HCT116 (cell line): Measurements from ENCODE around the gene HOXC13. TPM values are rescaled to one million over a fixed set of nuclear protein-coding genes. Genes with fewer than 3 reads are reported as not detected.

Experiments used
- ATAC-seq: fragments of 200-7000 bp; cut with Tn5 transposase; 2 replicates; pipeline ENCODE4 v1.9.1; 2020; ENCODE audit warnings: mild to moderate bottlenecking, moderate library complexity
- BruUV-seq: library from RNA; stranded (reverse); fragments of 400-500 nt; replicated peaks from 2 replicates; lab custom pipeline; 2021; lab: Mats Ljungman, UMichigan
- CTCF ChIA-PET: fragments of 300-600 bp; sonication (Branson Sonifier 250); formaldehyde crosslinking; loops from one replicate; lab custom pipeline; 2021; ENCODE audit warnings: antibody characterized with exemption; lab: Charles Lee
- POLR2A ChIA-PET: fragments of 300-600, 350-600 bp; sonication (Branson Sonifier 250); formaldehyde crosslinking; loops from one replicate; lab custom pipeline; 2021; ENCODE audit warnings: antibody characterized with exemption; lab: Charles Lee
- RAD21 ChIA-PET, 2 experiments: fragments of 300-600 bp; sonication (Branson Sonifier 250); formaldehyde crosslinking; loops; one replicate each; lab custom pipeline; 2023; ENCODE audit warnings: low total read pairs in 2 of 2; ENCODE audit not compliant: uncharacterized antibody in 2 of 2, unreplicated experiment in 2 of 2, low non-redundant PET in 1 of 2; lab: Charles Lee
- DNase-seq: peaks from one replicate; pipeline ENCODE4 v3.0.0-alpha.2; 2010; ENCODE audit warnings: low read depth, low spot score
- H2AFZ ChIP-seq: fragments of 200-600 bp; shearing (Covaris generic), sonication (generic); 2 replicates; pipeline ENCODE4 v1.6.1; 2017; ENCODE audit warnings: low read depth, mixed run types, mixed read lengths, antibody characterized with exemption, low read length; ENCODE audit not compliant: poor library complexity, severe bottlenecking
- H3K27ac ChIP-seq: 2 replicates; pipeline ENCODE4 v1.5.1; 2012; ENCODE audit warnings: low read depth, low read length
- H3K27me3 ChIP-seq: fragments of 200-600 bp; sonication (generic); 2 replicates; pipeline ENCODE4 v1.6.1; 2016; ENCODE audit warnings: mixed run types, low read length, mixed read lengths; ENCODE audit not compliant: insufficient read depth
- H3K36me3 ChIP-seq, 2 experiments: fragments of 200-500 bp in 1 of 2; fragments of 200-600 bp in 1 of 2; sonication (Bioruptor generic) in 1 of 2; sonication (generic) in 1 of 2; 2 replicates each; pipeline versions ENCODE4 v1.5.1 to v1.6.1; 2014 to 2016; ENCODE audit warnings: low read length in 2 of 2, inconsistent platforms in 1 of 2, mixed read lengths in 1 of 2, mixed run types in 1 of 2; ENCODE audit not compliant: insufficient read depth in 2 of 2, control insufficient read depth in 1 of 2
- H3K4me1 ChIP-seq, 2 experiments: fragments of 200-600 bp in 1 of 2; sonication (generic) in 1 of 2; 2 replicates each; pipeline versions ENCODE4 v1.5.1 to v1.6.1; 2012 to 2017; ENCODE audit warnings: low read length in 2 of 2, inconsistent platforms in 1 of 2, mild to moderate bottlenecking in 1 of 2, mixed read lengths in 1 of 2, mixed run types in 1 of 2, moderate library complexity in 1 of 2; ENCODE audit not compliant: insufficient read depth in 2 of 2, control insufficient read depth in 1 of 2
- H3K4me2 ChIP-seq: fragments of 200-600 bp; sonication (generic); 2 replicates; pipeline ENCODE4 v1.6.1; 2017; ENCODE audit warnings: mixed run types, low read length, mixed read lengths
- H3K4me3 ChIP-seq, 2 experiments: fragments of 200-600 bp in 1 of 2; sonication (generic) in 1 of 2; replicated peaks in 1 of 2; 2 replicates each; pipeline ENCODE4 v1.5.1; 2011 to 2016; ENCODE audit warnings: low read length in 2 of 2, control low read depth in 1 of 2, low read depth in 1 of 2, mild to moderate bottlenecking in 1 of 2, mixed read lengths in 1 of 2, mixed run types in 1 of 2
- H3K79me2 ChIP-seq: fragments of 200-600 bp; sonication (generic); 2 replicates; pipeline ENCODE4 v1.6.1; 2017; ENCODE audit warnings: mild to moderate bottlenecking, mixed run types, low read length, moderate library complexity, mixed read lengths; ENCODE audit not compliant: insufficient read depth
- H3K9ac ChIP-seq: fragments of 200-600 bp; sonication (generic); 2 replicates; pipeline ENCODE4 v1.6.1; 2016; ENCODE audit warnings: low read length, mixed read lengths
- H3K9me2 ChIP-seq: fragments of 200-600 bp; sonication (generic), shearing (Covaris generic); 2 replicates; pipeline ENCODE4 v1.6.1; 2017; ENCODE audit warnings: mixed run types, mild to moderate bottlenecking, moderate library complexity; ENCODE audit not compliant: insufficient read depth
- H3K9me3 ChIP-seq, 2 experiments: fragments of 200-500 bp in 1 of 2; fragments of 200-600 bp in 1 of 2; sonication (Bioruptor generic) in 1 of 2; sonication (generic) in 1 of 2; 2 replicates each; pipeline ENCODE4 v1.6.1; 2014 to 2017; ENCODE audit warnings: low read length in 2 of 2, mixed read lengths in 2 of 2, inconsistent platforms in 1 of 2, low read depth in 1 of 2, mild to moderate bottlenecking in 1 of 2, mixed run types in 1 of 2, moderate library complexity in 1 of 2; ENCODE audit not compliant: control insufficient read depth in 1 of 2, insufficient read depth in 1 of 2
- H4K20me1 ChIP-seq: fragments of 200-600 bp; sonication (generic), shearing (Covaris generic); 2 replicates; pipeline ENCODE4 v1.6.1; 2017; ENCODE audit warnings: mixed run types, mild to moderate bottlenecking, moderate library complexity; ENCODE audit not compliant: insufficient read depth
- CBX3 ChIP-seq: IDR thresholded peaks from 2 replicates; pipeline ENCODE4 v1.6.1; 2012; ENCODE audit warnings: low read depth
- CEBPB ChIP-seq: IDR thresholded peaks from 2 replicates; pipeline ENCODE4 v1.6.1; 2012; ENCODE audit warnings: low read depth
- EGR1 ChIP-seq: IDR thresholded peaks from 2 replicates; pipeline ENCODE4 v1.6.1; 2012; ENCODE audit warnings: low read depth
- ELF1 ChIP-seq: IDR thresholded peaks from 2 replicates; pipeline ENCODE4 v1.6.1; 2012; ENCODE audit warnings: low read depth, borderline replicate concordance
- EZH2 ChIP-seq: fragments of 200-600 bp; sonication (generic); IDR thresholded peaks from 2 replicates; pipeline ENCODE4 v1.6.1; 2017; ENCODE audit warnings: antibody characterized with exemption, mixed run types
- FOSL1 ChIP-seq: IDR thresholded peaks from 2 replicates; pipeline ENCODE4 v1.6.1; 2012; ENCODE audit warnings: low read depth
- POLR2A ChIP-seq: IDR thresholded peaks from 2 replicates; pipeline ENCODE4 v1.7.0; 2011; ENCODE audit warnings: borderline replicate concordance; ENCODE audit not compliant: insufficient read depth, insufficient read length; ENCODE audit errors: extremely low read depth
- POLR2AphosphoS5 ChIP-seq: IDR thresholded peaks from 2 replicates; pipeline ENCODE4 v1.6.1; 2011; ENCODE audit warnings: mild to moderate bottlenecking, low read depth, low read length, moderate library complexity
- RAD21 ChIP-seq: IDR thresholded peaks from 2 replicates; pipeline ENCODE4 v1.6.1; 2012; ENCODE audit warnings: low read depth, mild to moderate bottlenecking
- SP1 ChIP-seq: IDR thresholded peaks from 2 replicates; pipeline ENCODE4 v1.6.1; 2012; ENCODE audit warnings: low read depth
- SRF ChIP-seq: IDR thresholded peaks from 2 replicates; pipeline ENCODE4 v1.6.1; 2012; ENCODE audit warnings: low read depth
- TCF7L2 ChIP-seq: IDR thresholded peaks from 2 replicates; pipeline ENCODE4 v1.7.0; 2011; ENCODE audit warnings: borderline replicate concordance, inconsistent platforms; ENCODE audit not compliant: insufficient read depth, insufficient read length; ENCODE audit errors: extremely low read depth
- ZFX ChIP-seq: fragments of 450-650 bp; IDR thresholded peaks from 2 replicates; pipeline ENCODE4 v1.6.1; 2017
- intact Hi-C: fragments of 100-400 bp; cut with micrococcal nuclease; formaldehyde crosslinking; loops from 2 replicates; pipeline ENCODE4 v1.10.0; 2022
- total RNA-seq: library from RNA; stranded (reverse); gene quantifications from one replicate; pipeline ENCODE4 v1.2.1, GENCODE V29; 2021; ENCODE audit not compliant: unreplicated experiment
- TF ChIP-seq, protein P1 (sequence below), 3 experiments: fragments of 200-600 bp in 1 of 3; sonication (generic) in 1 of 3; IDR thresholded peaks in 2 of 3; conservative IDR thresholded peaks in 1 of 3; 2 replicates each; pipeline ENCODE4 v1.5.1; 2012 to 2017; ENCODE audit warnings: low read depth in 2 of 3, low read length in 2 of 3, antibody characterized with exemption in 1 of 3, borderline replicate concordance in 1 of 3, control low read depth in 1 of 3, mild to moderate bottlenecking in 1 of 3, mixed read lengths in 1 of 3, mixed run types in 1 of 3, moderate library complexity in 1 of 3; ENCODE audit not compliant: insufficient read depth in 1 of 3
- TF ChIP-seq, protein P2 (sequence below): IDR thresholded peaks from 2 replicates; pipeline ENCODE4 v1.6.1; 2011; ENCODE audit warnings: mild to moderate bottlenecking, low read length, moderate library complexity; ENCODE audit not compliant: insufficient replicate concordance; ENCODE audit errors: extremely low read depth

The HOXC13 gene
- total RNA-seq, 1 experiment from 2014 or later: 3.8 TPM

DNA sequence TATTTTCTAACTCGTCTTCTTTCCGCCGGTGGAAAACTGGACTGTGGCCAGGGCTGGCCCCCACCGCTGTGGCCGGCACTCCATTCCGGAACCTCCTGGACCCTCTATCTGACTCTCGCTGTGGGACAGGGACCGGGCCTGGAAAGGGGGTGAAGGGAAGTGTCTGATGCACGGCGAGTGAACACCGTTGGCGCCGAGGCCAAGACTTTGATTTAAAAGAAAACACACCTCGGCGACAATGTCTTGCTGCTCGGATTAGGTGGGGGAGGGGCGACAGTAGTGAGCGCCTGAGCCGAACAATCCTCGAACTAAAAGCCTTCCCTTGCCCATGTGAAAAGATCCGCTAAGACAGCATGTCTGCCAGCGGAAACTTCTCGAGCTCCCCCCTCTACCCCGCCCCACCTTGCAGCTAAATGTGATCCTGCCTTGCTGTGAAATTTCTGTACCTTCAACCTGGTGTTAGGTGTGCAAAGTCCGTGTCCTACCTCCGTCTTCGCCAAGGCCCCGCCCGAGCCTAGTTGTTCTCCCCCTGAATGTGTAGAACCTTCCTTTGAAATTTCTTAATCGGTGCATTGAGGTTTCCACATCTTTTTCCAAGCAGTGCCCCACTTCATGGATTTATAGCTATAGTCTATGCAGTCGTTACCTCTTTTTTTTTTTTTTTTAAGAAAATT, 37.0 kb downstream of the HOXC13 start:
- Histone ChIP-seq H3K4me1 (peaks cover 0 to 14% of the 10 kb centered on the region in 2 experiments; a peak in 2 of 4 replicates), H3K27me3 (peaks cover 4% of the 10 kb centered on the region; the same call in 1 of the 2 replicates), H3K4me2 (no peak overlapping the region), H3K9ac (no peak overlapping the region), H3K9me3 (no peaks in the 10 kb centered on the region), H3K79me2 (no peaks in the 10 kb centered on the region), H3K4me3 (no peak overlapping the region), H3K9me2 (no peaks in the 10 kb centered on the region), H2AFZ (no peak overlapping the region), H4K20me1 (no peaks in the 10 kb centered on the region), H3K36me3 (no peaks in the 10 kb centered on the region), H3K27ac (no peak overlapping the region)
- BruUV-seq: no TSS peak
- RAD21 ChIA-PET: no interaction called here
- POLR2A ChIA-PET: no interaction called here
- no peak for ATAC-seq
- TF ChIP-seq CEBPB (no peak), POLR2A (no peak), SP1 (no peak), POLR2AphosphoS5 (no peak)
- TF ChIP-seq, protein P1, sequence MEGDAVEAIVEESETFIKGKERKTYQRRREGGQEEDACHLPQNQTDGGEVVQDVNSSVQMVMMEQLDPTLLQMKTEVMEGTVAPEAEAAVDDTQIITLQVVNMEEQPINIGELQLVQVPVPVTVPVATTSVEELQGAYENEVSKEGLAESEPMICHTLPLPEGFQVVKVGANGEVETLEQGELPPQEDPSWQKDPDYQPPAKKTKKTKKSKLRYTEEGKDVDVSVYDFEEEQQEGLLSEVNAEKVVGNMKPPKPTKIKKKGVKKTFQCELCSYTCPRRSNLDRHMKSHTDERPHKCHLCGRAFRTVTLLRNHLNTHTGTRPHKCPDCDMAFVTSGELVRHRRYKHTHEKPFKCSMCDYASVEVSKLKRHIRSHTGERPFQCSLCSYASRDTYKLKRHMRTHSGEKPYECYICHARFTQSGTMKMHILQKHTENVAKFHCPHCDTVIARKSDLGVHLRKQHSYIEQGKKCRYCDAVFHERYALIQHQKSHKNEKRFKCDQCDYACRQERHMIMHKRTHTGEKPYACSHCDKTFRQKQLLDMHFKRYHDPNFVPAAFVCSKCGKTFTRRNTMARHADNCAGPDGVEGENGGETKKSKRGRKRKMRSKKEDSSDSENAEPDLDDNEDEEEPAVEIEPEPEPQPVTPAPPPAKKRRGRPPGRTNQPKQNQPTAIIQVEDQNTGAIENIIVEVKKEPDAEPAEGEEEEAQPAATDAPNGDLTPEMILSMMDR (IDR thresholded peaks at IDR 0.05 in 2 of 3, conservative IDR thresholded peaks at IDR 0.05 in 1 of 3; ENCODE audit: borderline replicate concordance in 1 of 3, insufficient read depth in 1 of 3, low read depth in 2 of 3, low read length in 2 of 3): no peak
- intact Hi-C loops: no loop called here
- no peak for DNase-seq
- CTCF ChIA-PET: interaction anchor here (1.1 to 1.4 kb wide), 3 partner anchors 9 to 232 kb away, joined by 3 to 7 read pairs (median 4); partner anchors contain the start of gene HOXC10

DNA sequence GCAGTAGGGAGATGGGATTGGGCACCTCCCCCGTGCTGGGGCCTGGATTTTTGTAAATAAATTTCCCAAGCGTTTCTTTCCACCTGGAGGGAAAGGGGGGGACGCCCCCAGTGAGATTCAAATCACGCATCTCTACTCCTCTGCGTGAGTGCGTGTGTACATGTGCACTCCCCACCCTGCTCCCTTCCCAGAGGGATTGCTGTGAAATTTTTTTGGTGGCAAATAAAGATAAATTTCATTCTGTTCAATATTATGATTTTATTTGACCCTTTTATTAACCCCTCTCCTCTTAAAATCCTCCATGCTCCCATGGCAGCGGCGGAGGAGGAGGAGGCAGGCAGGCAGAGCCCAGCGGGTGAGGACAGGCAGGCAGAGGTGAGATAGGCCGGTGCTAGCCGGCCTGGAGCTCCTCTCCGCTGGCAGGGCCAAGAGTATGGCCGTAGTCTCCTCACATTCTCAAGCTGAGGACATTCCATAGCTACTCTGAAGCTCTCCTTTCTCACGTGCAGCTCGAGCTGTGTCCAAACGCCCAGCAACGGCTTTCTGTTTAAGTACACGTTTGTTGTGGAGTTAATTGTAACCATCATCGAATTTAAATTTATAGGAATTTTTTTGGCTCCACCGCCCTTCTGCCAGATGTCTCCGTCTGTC, 37.7 kb downstream of the HOXC13 start:
- POLR2A ChIA-PET: no interaction called here
- Histone ChIP-seq H3K4me3 (no peak overlapping the region), H2AFZ (no peak overlapping the region), H3K79me2 (no peaks in the 10 kb centered on the region), H3K9me3 (no peaks in the 10 kb centered on the region), H3K4me1 (peaks cover 0 to 14% of the 10 kb centered on the region in 2 experiments; a peak in 2 of 4 replicates), H3K36me3 (no peaks in the 10 kb centered on the region), H4K20me1 (no peaks in the 10 kb centered on the region), H3K27me3 (peaks cover under 1% of the 10 kb centered on the region; the same call in 1 of the 2 replicates), H3K27ac (no peak overlapping the region), H3K9ac (no peak overlapping the region), H3K9me2 (no peaks in the 10 kb centered on the region), H3K4me2 (no peak overlapping the region)
- intact Hi-C loops: no loop called here
- RAD21 ChIA-PET: no interaction called here
- CTCF ChIA-PET: interaction anchor here (1.1 to 1.4 kb wide), 3 partner anchors 9 to 231 kb away, joined by 3 to 7 read pairs (median 4); partner anchors contain the start of gene HOXC10
- no TSS peak for BruUV-seq
- DNase-seq (no peak), ATAC-seq (no peak)
- TF ChIP-seq ELF1 (no peak), EZH2 (no peak), FOSL1 (no peak), EGR1 (no peak), TCF7L2 (no peak), POLR2AphosphoS5 (no peak), RAD21 (no peak), ZFX (no peak), CBX3 (no peak), SP1 (no peak), SRF (no peak)
- TF ChIP-seq, protein P2, sequence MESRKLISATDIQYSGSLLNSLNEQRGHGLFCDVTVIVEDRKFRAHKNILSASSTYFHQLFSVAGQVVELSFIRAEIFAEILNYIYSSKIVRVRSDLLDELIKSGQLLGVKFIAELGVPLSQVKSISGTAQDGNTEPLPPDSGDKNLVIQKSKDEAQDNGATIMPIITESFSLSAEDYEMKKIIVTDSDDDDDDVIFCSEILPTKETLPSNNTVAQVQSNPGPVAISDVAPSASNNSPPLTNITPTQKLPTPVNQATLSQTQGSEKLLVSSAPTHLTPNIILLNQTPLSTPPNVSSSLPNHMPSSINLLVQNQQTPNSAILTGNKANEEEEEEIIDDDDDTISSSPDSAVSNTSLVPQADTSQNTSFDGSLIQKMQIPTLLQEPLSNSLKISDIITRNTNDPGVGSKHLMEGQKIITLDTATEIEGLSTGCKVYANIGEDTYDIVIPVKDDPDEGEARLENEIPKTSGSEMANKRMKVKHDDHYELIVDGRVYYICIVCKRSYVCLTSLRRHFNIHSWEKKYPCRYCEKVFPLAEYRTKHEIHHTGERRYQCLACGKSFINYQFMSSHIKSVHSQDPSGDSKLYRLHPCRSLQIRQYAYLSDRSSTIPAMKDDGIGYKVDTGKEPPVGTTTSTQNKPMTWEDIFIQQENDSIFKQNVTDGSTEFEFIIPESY: no peak
